GM12872 (cell line): ENCODE measurements around the gene ARL6IP6.

ENCODE experiments used
- TF ChIP-seq, protein P1 (sequence below): IDR thresholded peaks from 3 replicates; pipeline ENCODE4 v1.5.1; 2011; ENCODE audit warnings: low read depth, mild to moderate bottlenecking, low read length, moderate library complexity; ENCODE audit not compliant: insufficient read depth

The ARL6IP6 gene

GRCh38 chr2:152693033-152693432 is 25.4 kb upstream of the ARL6IP6 start:
- TF ChIP-seq, protein P1, sequence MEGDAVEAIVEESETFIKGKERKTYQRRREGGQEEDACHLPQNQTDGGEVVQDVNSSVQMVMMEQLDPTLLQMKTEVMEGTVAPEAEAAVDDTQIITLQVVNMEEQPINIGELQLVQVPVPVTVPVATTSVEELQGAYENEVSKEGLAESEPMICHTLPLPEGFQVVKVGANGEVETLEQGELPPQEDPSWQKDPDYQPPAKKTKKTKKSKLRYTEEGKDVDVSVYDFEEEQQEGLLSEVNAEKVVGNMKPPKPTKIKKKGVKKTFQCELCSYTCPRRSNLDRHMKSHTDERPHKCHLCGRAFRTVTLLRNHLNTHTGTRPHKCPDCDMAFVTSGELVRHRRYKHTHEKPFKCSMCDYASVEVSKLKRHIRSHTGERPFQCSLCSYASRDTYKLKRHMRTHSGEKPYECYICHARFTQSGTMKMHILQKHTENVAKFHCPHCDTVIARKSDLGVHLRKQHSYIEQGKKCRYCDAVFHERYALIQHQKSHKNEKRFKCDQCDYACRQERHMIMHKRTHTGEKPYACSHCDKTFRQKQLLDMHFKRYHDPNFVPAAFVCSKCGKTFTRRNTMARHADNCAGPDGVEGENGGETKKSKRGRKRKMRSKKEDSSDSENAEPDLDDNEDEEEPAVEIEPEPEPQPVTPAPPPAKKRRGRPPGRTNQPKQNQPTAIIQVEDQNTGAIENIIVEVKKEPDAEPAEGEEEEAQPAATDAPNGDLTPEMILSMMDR: no peak

DNA sequence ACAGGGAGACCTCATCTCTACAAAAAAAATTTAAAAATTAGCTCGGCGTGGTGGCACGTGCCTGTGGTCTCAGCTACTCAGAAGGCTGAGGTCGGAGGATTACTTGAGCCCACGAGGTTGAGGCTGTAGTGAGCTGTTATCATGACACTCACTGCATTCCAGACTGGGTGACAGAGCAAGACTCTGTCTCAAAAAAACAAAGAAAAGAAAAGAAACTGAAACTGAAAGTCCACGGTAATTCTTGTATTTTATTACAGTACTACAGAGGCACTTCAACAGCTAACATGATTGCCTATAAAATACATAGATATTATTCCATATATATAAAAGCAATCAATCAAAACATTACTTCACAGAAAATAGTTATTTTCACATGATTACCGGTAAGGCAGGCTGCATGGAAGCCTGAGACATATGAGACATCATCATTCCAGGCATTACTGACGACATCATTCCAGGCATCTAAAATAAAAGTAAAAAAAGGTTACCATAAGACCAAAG is 24.2 kb upstream of the ARL6IP6 start:
- TF ChIP-seq, protein P1: no peak

DNA sequence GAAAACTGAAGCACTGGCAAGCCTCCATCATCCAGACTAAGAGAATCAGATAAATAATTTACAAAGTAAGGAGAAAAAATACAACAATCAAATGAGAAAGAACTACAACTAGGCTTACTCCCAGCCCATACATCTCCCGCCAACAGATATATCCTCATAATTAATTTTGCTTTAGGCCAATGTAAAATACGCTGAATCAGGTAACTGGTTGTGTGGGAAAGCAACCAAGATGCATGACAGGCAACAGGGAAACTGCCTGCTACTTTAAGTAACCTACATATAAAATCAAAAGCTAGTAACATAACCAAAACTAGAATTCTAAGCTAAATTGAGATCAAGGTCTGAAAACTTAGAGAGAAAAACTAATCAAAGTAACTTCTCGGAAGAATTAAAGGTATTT is 22.7 kb upstream of the ARL6IP6 start:
- TF ChIP-seq, protein P1: no peak

DNA sequence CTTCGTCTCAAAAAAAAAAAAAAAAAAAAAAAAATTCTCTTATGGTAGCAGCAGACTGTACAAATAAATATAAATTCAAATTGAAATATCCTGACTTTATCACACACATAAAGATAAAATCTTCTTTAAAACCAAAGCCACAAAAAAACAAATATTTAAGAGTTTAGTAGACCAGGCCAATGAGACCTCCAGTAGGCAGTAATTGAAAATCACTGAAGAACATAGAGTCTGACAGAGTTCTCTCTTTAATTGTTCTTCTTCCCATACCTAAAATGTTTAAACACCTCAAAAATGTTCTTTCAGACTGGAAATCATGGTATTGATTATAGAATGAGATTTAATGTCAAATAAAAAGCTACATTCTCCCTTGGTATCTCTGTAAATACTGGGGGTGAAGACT is 21.9 kb upstream of the ARL6IP6 start:
- TF ChIP-seq, protein P1: no peak

DNA sequence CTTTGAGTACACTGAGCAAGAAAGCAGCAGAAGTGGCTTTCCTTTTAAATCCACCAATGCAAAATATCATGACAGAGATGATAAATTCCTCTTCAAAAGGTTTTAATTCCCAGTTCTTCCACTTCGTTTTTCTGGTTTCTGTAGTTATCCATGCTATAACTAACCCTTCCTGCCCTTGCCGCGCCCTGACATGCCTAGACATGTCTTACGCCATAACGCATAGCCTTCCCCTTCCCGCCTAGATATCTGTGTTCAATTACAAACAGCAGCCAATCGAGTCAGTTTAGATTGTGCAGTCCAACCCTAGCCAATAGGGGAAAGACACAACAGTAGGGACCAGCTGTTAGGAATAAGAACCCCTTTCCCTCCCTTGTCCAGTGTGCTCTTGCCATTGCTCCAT is 17.2 kb upstream of the ARL6IP6 start:
- TF ChIP-seq, protein P1: no peak

DNA sequence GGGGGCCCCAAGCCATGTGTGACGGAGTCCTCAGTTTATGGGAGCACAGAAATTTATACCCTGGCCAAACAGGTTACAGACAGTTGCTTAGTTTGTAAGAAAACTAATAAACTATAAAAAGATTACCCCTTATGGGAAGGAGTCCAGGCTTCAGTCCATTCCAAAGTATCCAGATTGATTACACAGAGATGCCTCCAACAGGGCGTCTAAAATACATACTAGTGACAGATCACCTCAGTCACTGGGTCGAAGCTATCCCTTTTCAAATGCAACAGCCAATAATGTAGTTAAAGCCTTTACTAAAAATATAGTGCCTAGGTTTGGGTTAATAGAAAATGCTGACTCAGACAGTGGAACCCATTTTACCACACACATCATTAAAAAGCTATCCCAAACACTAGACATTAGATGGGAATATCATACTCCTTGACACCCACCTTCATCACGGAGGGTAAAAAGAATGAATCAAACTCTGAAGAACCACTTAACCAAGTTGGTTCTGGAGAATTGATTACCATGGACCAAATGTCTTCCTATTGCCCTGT is 11.9 kb upstream of the ARL6IP6 start:
- TF ChIP-seq, protein P1: no peak

DNA sequence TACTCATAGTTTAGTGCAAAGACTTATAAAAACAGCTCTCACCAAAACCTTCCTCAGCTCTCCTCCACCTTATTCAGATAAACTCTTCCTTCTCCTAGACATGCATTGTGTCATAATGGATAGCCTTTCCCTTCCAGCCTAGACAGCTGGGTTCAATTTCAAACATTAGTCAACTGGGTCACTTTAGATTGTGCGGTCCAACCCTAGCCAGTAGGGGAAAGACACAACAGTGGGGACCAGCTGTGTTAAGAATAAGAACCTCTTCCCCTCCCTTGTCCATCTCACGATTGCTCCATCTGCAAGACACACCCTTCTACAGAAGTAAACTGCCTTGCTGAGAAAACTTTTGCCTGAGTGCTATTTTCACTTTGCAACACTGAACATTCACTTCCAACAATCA is 9.7 kb upstream of the ARL6IP6 start:
- TF ChIP-seq, protein P1: no peak
